Measurements from ENCODE around the gene CLIC1.

Gene CLIC1

GRCh38 chr6:31734247-31734820, 2.0 kb downstream of the CLIC1 start:
- H3K9me3 ChIP-seq (ENCODE audit: control insufficient read depth, insufficient read depth, low read depth, low read length), result no peaks in the 10 kb centered on the region
- peaks cover 30% of the 10 kb centered on the region for H3K4me1 ChIP-seq (ENCODE audit: control insufficient read depth, insufficient read depth, low read length)
- peak overlapping the region; percentile 64 for H3K4me3 ChIP-seq (ENCODE audit: low read depth, low read length)
- peak overlapping the region; percentile 52 for H3K27ac ChIP-seq (ENCODE audit: extremely low read depth, low read depth, low read length)
- ChIA-PET CTCF (interaction anchor here (0.9 to 2.4 kb wide), 5 partner anchors 36 to 130 kb away, joined by 3 to 17 read pairs (median 4); partner anchors contain the start of gene LSM2), POLR2A (interaction anchor here (0.8 to 6.8 kb wide), 11 partner anchors 11 to 128 kb away, joined by 3 to 102 read pairs (median 6); partner anchors contain the start of genes ABHD16A, HSPA1B, LSM2 and MPIG6B)
- H3K36me3 ChIP-seq (ENCODE audit: control insufficient read depth in 2 of 2, insufficient read depth in 1 of 2, low read length in 2 of 2), result peaks cover 12 to 39% of the 10 kb centered on the region in 2 experiments; a peak in 2 of 3 replicates
- TF ChIP-seq ZNF529 (tag by site-specific recombination; IDR thresholded peaks at IDR 0.05; ENCODE audit: insufficient replicate concordance) (no peak), ZNF155 (tag by site-specific recombination; IDR thresholded peaks at IDR 0.05) (no peak), ATF2 (tag by site-specific recombination; IDR thresholded peaks at IDR 0.05; ENCODE audit: low read depth) (peak; percentile 90), WT1 (tag by site-specific recombination; IDR thresholded peaks at IDR 0.05) (peak; percentile 78; the same call in 1 of the 2 replicates), ZSCAN23 (tag by site-specific recombination; IDR thresholded peaks at IDR 0.05) (0 out of 2 replicates have a peak, but pooled peaks have one; percentile 13), ZNF639 (tag by site-specific recombination; IDR thresholded peaks at IDR 0.05) (peak; percentile 58; the same call in 1 of the 2 replicates), ZNF660 (tag by site-specific recombination; IDR thresholded peaks at IDR 0.05) (peak; percentile 83; the same call in 1 of the 2 replicates), ZNF837 (tag by site-specific recombination; IDR thresholded peaks at IDR 0.05) (no peak), KLF10 (tag by site-specific recombination; IDR thresholded peaks at IDR 0.05) (0 out of 2 replicates have a peak, but pooled peaks have one; percentile 87), ZNF366 (tag by site-specific recombination; conservative IDR thresholded peaks at IDR 0.05) (no peak), ZNF112 (tag by site-specific recombination; IDR thresholded peaks at IDR 0.05) (no peak), INSM2 (tag by site-specific recombination; IDR thresholded peaks at IDR 0.05) (0 out of 2 replicates have a peak, but pooled peaks have one; percentile 33)

DNA sequence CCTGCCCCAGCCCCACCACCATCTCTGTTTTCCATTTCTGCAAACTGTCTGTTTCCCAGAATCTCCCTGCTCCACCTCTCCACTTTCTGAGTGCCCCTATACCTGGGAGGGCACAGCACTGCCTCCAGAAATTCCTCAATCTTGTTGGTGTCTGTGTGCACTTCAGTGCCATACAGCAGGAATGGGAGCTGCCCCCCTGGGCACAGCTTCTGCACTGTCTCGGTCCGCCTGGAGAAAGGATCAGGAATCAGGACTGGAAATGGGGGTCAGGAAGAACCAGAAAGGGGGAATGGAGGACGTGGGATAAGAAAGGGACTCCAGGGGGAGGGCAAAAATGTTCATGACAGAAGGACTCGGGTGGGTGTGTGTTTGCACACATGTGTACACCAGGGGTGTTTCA, 2.6 kb downstream of the CLIC1 start:
- POLR2A ChIA-PET, result interaction anchor here (0.8 to 2.3 kb wide), 3 partner anchors 29 to 94 kb away, joined by 3 to 10 read pairs (median 3); partner anchors contain the start of genes HSPA1B and VARS1
- Histone ChIP-seq H3K36me3 (ENCODE audit: control insufficient read depth in 2 of 2, insufficient read depth in 1 of 2, low read length in 2 of 2) (peaks cover 12 to 39% of the 10 kb centered on the region in 2 experiments; a peak in 2 of 3 replicates), H3K27ac (ENCODE audit: extremely low read depth, low read depth, low read length) (no peak overlapping the region; the same call in 1 of the 2 replicates), H3K4me3 (ENCODE audit: low read depth, low read length) (no peak overlapping the region), H3K4me1 (ENCODE audit: control insufficient read depth, insufficient read depth, low read length) (peaks cover 26% of the 10 kb centered on the region), H3K9me3 (ENCODE audit: control insufficient read depth, insufficient read depth, low read depth, low read length) (no peaks in the 10 kb centered on the region)
- CTCF ChIA-PET, result interaction anchor here (0.9 to 1.2 kb wide), 2 partner anchors 36 to 129 kb away, joined by 3 to 4 read pairs; no protein-coding TSS in a partner anchor
- 0 out of 2 replicates have a peak, but pooled peaks have one; percentile 3 for TF ChIP-seq ZNF292 (tag by site-specific recombination; IDR thresholded peaks at IDR 0.05; ENCODE audit: borderline replicate concordance, low read depth)
- TF ChIP-seq INSM2 (tag by site-specific recombination; IDR thresholded peaks at IDR 0.05), result no peak

All from HEK293 (cell line).